ENCODE measurements around the gene PARVA. TPM values are rescaled to one million over a fixed set of nuclear protein-coding genes. Genes with fewer than 3 reads are reported as not detected.

PARVA gene
- total and polyA plus RNA-seq, 2 of the 8 experiments (the other 6 are each of a cell fraction or from before 2014, with no cell fraction given): 3.1 to 13.5 TPM

DNA sequence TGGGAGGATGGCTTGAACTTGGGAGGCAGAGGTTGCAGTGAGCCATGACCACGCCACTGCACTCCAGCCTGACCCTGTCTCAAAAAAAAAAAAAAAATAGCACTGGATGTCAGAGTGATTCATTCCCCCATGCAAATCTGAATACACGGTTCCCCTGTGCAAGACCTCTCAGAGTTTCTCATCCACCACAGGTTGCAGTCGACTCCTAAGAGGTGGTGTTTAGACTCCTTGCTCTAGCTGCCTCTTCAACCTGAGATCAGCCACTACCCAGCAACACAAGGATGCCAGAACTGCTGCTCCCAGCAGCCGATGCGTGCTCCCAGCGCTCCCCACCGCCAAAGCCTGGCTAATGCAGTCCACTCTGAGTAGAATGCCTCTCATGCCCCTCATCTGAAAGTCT, 97.5 kb downstream of the PARVA start:
- WGBS, 2 experiments (ENCODE audit: extremely low coverage in 1 of 2, insufficient coverage in 1 of 2, insufficient read length in 1 of 2, insufficient replicate concordance in 2 of 2, low coverage in 1 of 2, low lambda C conversion rate in 2 of 2, missing lambda C conversion rate in 1 of 2): 97% methylated on average over 7 of the region's 7 CpGs; no CpG with 5 or more reads in 1 of the 2 experiments
- Histone ChIP-seq H3K27ac (ENCODE audit: low read depth, low read length) (no peak overlapping the region), H3K79me1 (ENCODE audit: low read depth, low read length) (0 out of 2 replicates have a peak, but pooled peaks cover 2% of the 10 kb centered on the region), H3K9me3 (ENCODE audit: insufficient read depth in 2 of 2, low read depth in 1 of 2, low read length in 1 of 2) (no peaks in the 10 kb centered on the region), H3K27me3 (replicated peaks in 1 of 4; ENCODE audit: control insufficient read depth in 3 of 4, extremely low read depth in 1 of 4, insufficient read depth in 3 of 4, low read length in 3 of 4) (no peaks in the 10 kb centered on the region), H3K23me2 (ENCODE audit: low read depth, low read length) (no peaks in the 10 kb centered on the region), H4K8ac (ENCODE audit: extremely low read depth, insufficient read depth, low read length) (no peak overlapping the region), H3K4me1 (replicated peaks in 1 of 4; ENCODE audit: control insufficient read depth in 3 of 4, insufficient read depth in 4 of 4, low read length in 3 of 4) (peaks cover 2 to 7% (median 5%) of the 10 kb centered on the region in 4 experiments; a peak in 3 of 7 replicates), H2BK20ac (ENCODE audit: low read length) (no peak overlapping the region), H4K20me1 (replicated peaks in 1 of 2; ENCODE audit: control insufficient read depth in 1 of 2, insufficient read depth in 2 of 2, low read length in 2 of 2) (no peaks in the 10 kb centered on the region), H3K4me2 (ENCODE audit: insufficient read depth in 1 of 2, low read depth in 2 of 2, low read length in 2 of 2) (no peak overlapping the region), H3K4ac (replicated peaks; ENCODE audit: insufficient read length, low read depth, low read length) (no peak overlapping the region), H2AK5ac (ENCODE audit: low read depth, low read length) (no peak overlapping the region), H2AFZ (ENCODE audit: low read length) (no peak overlapping the region), H3K23ac (ENCODE audit: insufficient read length) (no peak overlapping the region), H3K4me3 (ENCODE audit: extremely low read depth in 1 of 4, insufficient read depth in 2 of 4, low read depth in 3 of 4, low read length in 4 of 4) (no peak overlapping the region), H3K9ac (replicated peaks in 1 of 4; ENCODE audit: extremely low read depth in 1 of 4, low read depth in 3 of 4, low read length in 3 of 4) (no peak overlapping the region), H3K79me2 (ENCODE audit: control insufficient read depth in 1 of 2, insufficient read depth in 2 of 2, low read length in 2 of 2) (no peaks in the 10 kb centered on the region), H3K56ac (replicated peaks; ENCODE audit: insufficient read length, low read depth, low read length) (no peak overlapping the region), H2BK15ac (ENCODE audit: low read length) (no peak overlapping the region), H2BK5ac (ENCODE audit: low read depth, low read length) (no peak overlapping the region), H4K5ac (ENCODE audit: insufficient read length, low read depth, low read length) (no peak overlapping the region), H4K91ac (replicated peaks; ENCODE audit: insufficient read length, low read length) (no peak overlapping the region), H2BK120ac (replicated peaks; ENCODE audit: low read depth, low read length) (no peak overlapping the region), H2BK12ac (ENCODE audit: low read depth, low read length) (no peak overlapping the region), H3K18ac (ENCODE audit: extremely low read depth, low read length) (no peak overlapping the region), H3K36me3 (ENCODE audit: control insufficient read depth in 2 of 4, insufficient read depth in 4 of 4, low read length in 3 of 4) (no peaks in the 10 kb centered on the region), H3K14ac (ENCODE audit: insufficient read length) (no peak overlapping the region)
- TF ChIP-seq BRCA1 (IDR thresholded peaks at IDR 0.05; ENCODE audit: low read depth, low read length) (no peak), POLR2AphosphoS5 (IDR thresholded peaks at IDR 0.05; ENCODE audit: low read depth, low read length) (no peak), CHD2 (IDR thresholded peaks at IDR 0.05; ENCODE audit: low read length) (no peak), RNF2 (IDR thresholded peaks at IDR 0.05; ENCODE audit: borderline replicate concordance, low read depth, low read length, missing control alignments, poor library complexity, severe bottlenecking) (no peak)
- POLR2A ChIA-PET (ENCODE audit: partially characterized antibody): no interaction called here
- CTCF ChIA-PET (ENCODE audit: partially characterized antibody): interaction anchor here (0.9 to 1.7 kb wide), 3 partner anchors 10 to 144 kb away, joined by 3 to 8 read pairs (median 4); no protein-coding TSS in a partner anchor
- DNase-seq (ENCODE audit: low read depth in 1 of 2, low spot score in 2 of 2): no peak
- FAIRE-seq: no peak

Data from H1 (cell line).